RWPE1 (cell line): ENCODE data around the gene PLGRKT.

ENCODE experiments used
- CTCF ChIA-PET: fragments of 350-600 bp; sonication (Branson Sonifier 250); formaldehyde crosslinking; extraction: SDS; loops from one replicate; lab custom pipeline; 2021; lab: Yijun Ruan, JAX
- POLR2A ChIA-PET: fragments of 400-600 bp; formaldehyde crosslinking; extraction: SDS; loops from one replicate; lab custom pipeline; 2020; ENCODE audit warnings: antibody characterized with exemption; ENCODE audit not compliant: low non-redundant PET; lab: Yijun Ruan, JAX
- DNase-seq: peaks from one replicate; pipeline ENCODE4 v3.0.0; 2012; ENCODE audit warnings: low spot score
- H3K27ac ChIP-seq: fragments of 450-650 bp; 2 replicates; pipeline ENCODE4 v1.5.1; 2017
- TF ChIP-seq, protein P1 (sequence below): fragments of 450-650 bp; conservative IDR thresholded peaks from 2 replicates; pipeline ENCODE4 v1.5.1; 2017; ENCODE audit warnings: low read depth, mild to moderate bottlenecking

PLGRKT gene

DNA sequence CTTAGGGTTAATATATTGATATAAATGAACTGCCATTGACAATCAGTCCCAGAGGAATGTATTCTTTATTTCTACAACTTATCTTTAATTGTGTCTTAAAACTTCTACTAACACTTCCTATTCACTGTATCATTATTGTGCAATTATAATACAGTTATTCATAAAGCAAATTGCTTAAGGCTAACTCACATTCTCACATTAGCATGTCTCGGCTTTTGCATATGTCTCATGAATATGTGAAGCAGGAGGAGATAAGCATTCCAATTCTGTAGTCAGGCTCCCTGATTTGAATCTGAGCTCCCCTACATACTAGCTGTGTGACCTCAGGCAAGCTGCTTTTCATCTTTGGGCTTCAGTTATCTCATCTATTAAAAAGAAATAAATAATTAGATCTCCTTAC lies 45.4 kb downstream of the PLGRKT start:
- DNase-seq, result no peak
- CTCF ChIA-PET, result no interaction called here
- H3K27ac ChIP-seq, result no peak overlapping the region
- POLR2A ChIA-PET, result no interaction called here
- TF ChIP-seq, protein P1, sequence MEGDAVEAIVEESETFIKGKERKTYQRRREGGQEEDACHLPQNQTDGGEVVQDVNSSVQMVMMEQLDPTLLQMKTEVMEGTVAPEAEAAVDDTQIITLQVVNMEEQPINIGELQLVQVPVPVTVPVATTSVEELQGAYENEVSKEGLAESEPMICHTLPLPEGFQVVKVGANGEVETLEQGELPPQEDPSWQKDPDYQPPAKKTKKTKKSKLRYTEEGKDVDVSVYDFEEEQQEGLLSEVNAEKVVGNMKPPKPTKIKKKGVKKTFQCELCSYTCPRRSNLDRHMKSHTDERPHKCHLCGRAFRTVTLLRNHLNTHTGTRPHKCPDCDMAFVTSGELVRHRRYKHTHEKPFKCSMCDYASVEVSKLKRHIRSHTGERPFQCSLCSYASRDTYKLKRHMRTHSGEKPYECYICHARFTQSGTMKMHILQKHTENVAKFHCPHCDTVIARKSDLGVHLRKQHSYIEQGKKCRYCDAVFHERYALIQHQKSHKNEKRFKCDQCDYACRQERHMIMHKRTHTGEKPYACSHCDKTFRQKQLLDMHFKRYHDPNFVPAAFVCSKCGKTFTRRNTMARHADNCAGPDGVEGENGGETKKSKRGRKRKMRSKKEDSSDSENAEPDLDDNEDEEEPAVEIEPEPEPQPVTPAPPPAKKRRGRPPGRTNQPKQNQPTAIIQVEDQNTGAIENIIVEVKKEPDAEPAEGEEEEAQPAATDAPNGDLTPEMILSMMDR, result no peak

DNA sequence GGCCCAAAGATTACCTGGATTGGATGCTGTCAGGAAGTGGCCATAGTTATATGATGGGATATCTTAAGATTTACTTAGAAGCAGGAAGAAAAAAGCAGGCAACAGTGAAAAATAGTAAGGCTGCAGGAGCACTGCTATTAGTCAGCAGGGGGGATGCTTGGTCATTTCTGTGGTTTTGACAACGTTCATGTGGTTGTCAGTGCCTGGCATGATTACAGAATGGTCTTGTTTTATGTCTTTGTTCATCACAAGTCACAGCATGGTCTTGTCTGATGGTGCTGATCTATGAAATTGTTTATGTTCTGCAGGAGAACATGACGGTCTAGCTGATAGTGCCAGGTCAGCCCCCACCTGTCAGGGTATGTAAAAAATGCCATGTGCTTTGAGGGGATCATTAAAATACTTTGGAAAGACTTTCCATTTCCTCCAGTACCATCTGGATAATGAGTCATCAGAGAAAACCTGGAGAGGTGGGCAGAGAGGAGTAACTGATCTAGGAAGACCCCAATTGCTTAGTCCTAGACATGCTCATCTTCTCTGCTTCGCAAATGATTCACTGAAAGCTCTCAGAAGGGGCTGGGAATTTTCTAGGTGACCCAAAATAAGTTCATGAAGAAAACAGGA lies 48.5 kb downstream of the PLGRKT start:
- TF ChIP-seq, protein P1, result no peak
- H3K27ac ChIP-seq, result no peak overlapping the region
- DNase-seq, result peak; percentile 1
- POLR2A ChIA-PET, result no interaction called here
- CTCF ChIA-PET, result no interaction called here

DNA sequence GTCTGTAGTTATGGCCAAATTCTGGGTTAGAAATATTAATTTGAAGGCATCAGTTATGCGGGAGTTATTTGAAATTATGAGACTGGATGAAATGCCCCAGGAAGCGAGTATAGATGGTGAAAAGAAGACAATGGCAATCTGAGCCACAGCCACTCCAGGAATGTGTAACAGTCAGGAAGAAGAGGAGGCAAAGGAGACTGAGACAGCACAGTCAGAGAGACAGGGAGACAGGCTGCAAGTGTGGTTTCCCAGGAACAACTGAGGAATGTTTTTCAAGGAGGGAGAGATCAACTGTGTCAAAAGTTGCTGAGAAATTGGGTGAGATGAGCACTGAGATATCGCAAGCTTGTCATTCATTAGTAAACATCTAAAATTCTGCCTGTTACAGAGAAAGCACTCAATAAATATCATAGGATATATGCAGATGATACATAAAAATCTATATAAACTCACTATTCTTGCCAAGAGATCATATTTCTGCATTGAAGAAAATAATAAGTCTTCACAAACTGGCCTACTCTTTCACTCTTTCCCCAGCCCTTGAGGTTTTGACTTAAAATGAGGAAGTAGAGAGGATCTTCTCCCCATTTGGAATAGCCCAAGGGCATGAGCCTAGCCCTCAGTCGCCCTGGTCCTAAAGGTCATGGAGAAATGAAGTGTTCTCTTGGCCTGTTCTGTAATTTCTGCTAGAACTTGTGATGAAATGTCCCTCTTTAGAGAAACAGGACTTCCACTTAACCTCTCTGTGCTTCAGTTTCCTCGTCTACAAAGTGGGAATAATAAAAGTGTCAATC lies 49.5 kb downstream of the PLGRKT start:
- ChIA-PET POLR2A (no interaction called here), CTCF (no interaction called here)
- TF ChIP-seq, protein P1, result no peak
- H3K27ac ChIP-seq, result no peak overlapping the region
- no peak for DNase-seq

DNA sequence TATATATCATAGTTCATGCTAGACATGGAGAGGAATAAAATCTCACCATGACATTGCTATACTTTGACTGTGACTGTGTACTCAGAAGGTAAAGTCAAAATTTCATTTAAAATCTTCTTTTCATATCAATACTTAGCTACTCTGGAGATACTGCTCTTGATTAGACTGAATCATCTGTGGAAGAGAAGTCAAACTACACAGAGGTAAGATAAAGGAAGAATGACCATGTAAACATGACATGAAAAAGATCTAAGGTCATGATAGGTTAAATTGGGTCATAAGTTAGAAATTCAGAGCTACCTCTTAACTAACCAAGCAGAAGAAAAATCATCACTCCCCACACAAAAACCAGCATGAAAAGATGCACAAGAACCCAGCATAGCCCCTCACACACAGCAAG lies 53.3 kb downstream of the PLGRKT start:
- CTCF ChIA-PET, result no interaction called here
- DNase-seq, result no peak
- H3K27ac ChIP-seq, result no peak overlapping the region
- TF ChIP-seq, protein P1, result no peak
- POLR2A ChIA-PET, result no interaction called here

DNA sequence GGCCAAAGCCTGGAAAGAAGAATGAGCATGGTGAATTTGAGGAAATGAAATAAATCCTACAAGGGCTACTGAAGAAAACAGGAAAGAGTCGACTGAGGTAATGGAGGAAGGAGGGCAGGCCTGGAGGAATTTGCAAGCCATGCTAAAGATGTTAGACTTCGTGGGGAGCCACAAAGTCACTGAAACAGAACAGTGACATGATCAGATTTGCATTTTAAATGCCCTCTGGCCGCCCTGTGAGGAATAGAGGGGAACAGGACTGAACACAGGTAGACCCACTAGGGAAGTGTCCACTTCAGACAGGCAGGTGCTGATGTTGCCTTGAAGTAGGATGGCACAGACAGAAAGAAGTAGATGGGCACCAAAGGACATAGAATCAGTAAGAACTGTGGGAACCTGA lies 55.2 kb downstream of the PLGRKT start:
- DNase-seq, result no peak
- TF ChIP-seq, protein P1, result no peak
- POLR2A ChIA-PET, result no interaction called here
- no peak overlapping the region for H3K27ac ChIP-seq
- CTCF ChIA-PET, result no interaction called here

DNA sequence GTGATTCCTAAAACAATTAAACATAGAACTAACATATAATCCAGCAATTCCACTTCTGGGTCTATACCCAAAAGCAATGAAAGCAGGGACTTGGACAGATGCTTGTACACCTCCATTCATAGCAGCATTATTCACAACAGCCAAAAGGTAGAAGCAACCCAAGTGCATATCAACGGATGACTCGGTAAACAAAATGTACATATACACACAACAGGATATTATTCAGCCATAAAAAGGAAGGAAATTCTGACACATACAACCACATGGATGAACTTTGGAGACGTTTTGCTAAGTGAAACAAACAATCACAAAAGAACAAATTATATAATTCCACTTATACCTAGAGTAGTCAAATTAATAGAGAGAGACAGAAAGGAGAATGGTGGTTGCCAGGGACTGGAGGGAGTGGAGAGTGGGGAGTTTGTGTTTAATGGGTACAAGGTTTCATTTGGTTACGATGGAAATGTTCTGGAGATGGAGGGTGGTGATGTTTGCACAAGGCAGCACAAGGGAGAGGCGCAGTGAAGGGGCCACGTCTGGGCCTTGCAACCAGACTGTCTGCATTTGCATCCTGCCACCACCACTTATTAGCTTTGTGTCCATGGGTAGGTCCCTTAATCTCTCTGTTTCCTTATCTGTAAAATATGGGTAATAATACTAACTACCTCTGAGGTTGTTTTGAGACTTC lies 61.8 kb downstream of the PLGRKT start:
- CTCF ChIA-PET, result no interaction called here
- POLR2A ChIA-PET, result no interaction called here
- TF ChIP-seq, protein P1, result no peak
- DNase-seq, result no peak
- no peak overlapping the region for H3K27ac ChIP-seq
